M059J (cell line): ENCODE measurements around the gene ZNF613. TPM values are rescaled to one million over a fixed set of nuclear protein-coding genes. Genes with fewer than 3 reads are reported as not detected.
"Not testable (repeated sequence)": the region's sequence is repeated elsewhere in the genome, so short reads cannot be mapped to it uniquely, and the experiment has no call there.

Experiments used
- DNase-seq: peaks from one replicate; pipeline ENCODE4 v3.0.0-alpha.2; 2012; ENCODE audit warnings: low read depth
- total RNA-seq: library from RNA; depleted of rRNA; stranded (reverse); fragments of >200 nt; shearing (Covaris generic); gene quantifications from 2 replicates; pipeline ENCODE4 v1.2.3, GENCODE V29; 2014

The ZNF613 gene
- total RNA-seq, 1 experiment from 2014 or later = 8.1 TPM

DNA sequence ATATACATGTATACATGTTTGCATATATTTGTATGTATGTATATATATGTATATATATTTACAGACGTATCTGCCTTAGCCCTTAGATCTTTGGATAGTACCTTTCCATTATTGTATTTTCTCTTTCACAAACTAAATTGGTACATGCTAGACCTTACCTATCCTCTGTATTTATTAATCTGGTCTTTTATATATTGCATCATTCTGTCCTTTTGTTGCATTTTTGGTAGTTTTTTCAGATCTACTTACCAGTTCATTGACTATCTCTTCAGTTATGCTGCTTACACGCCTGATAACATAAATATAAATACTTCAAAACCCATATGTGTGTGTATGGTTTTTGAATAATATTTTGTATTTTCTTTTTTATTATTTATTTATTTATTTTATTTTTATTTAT, 11.7 kb downstream of the ZNF613 start:
- DNase-seq = no peak

DNA sequence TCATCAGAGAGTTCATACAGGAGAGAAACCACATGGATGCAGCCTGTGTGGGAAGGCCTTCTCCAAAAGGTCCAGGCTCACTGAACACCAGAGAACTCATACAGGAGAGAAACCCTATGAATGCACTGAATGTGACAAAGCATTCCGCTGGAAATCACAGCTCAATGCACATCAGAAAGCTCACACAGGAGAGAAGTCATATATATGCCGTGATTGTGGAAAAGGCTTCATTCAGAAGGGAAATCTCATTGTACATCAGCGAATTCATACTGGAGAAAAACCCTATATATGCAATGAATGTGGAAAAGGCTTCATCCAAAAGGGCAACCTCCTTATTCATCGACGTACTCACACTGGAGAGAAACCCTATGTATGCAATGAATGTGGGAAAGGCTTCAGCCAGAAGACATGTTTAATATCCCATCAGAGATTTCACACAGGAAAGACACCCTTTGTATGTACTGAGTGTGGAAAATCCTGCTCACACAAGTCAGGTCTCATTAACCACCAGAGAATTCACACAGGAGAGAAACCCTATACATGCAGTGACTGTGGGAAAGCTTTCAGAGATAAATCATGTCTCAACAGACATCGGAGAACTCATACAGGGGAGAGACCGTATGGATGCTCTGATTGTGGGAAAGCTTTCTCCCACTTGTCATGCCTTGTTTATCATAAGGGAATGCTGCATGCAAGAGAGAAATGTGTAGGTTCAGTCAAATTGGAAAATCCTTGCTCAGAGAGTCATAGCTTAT, 17.7 kb downstream of the ZNF613 start:
- DNase-seq = no peak

DNA sequence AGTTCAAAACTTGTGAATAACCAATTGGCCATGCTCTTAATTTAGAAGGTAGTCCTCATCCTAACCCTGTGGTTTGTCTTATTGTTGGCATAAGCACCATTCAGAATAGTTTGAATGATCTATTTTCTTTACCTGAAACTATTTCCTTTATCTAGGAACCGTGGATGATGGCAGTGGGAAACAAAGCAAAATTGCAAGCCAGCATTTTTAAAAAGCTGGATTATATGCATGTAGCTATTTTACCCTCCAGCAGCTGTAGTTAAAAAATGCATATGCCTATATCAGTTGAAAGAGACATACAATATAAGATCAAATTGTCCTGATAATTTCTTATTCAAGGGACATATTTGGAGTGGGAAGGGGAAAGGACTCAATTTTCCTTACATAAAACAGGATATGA, 19.3 kb downstream of the ZNF613 start:
- no peak for DNase-seq

DNA sequence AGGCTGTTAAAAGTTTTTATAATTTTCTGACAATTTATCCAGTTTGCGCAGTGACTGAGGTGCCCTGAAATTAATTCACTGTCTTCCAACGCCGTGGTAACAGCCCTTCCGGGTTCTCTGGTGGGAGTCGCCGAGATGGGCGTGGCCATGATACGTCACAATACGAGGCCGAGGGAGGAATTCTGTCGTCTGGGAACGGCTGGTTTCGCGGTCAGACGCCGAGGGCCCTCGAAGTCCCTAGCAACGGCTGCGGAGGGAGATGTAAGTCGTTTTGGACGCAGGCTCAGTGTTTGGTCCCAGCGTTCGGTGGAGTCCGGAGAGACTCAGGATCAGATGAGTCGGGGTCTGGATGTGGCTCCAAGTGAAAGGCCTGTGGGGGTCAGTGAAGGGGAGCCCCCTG, 21.7 kb downstream of the ZNF613 start:
- DNase-seq = no peak

DNA sequence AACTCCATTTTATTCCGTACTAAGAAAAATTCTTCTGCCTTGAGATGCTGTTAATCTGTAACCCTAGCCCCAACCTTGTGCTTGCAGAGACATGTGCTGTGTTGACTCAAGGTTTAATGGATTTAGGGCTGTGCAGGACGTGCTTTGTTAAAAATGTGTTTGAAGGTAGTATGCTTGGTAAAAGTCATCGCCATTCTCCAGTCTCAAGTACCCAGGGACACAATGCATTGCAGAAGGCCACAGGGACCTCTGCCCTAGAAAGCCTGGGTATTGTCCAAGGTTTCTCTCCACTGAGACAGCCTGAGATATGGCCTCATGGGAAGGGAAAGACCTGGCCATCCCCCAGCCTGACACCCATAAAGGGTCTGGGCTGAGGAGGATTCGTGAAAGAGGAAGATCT, 30.6 kb downstream of the ZNF613 start:
- not testable (repeated sequence) for DNase-seq

DNA sequence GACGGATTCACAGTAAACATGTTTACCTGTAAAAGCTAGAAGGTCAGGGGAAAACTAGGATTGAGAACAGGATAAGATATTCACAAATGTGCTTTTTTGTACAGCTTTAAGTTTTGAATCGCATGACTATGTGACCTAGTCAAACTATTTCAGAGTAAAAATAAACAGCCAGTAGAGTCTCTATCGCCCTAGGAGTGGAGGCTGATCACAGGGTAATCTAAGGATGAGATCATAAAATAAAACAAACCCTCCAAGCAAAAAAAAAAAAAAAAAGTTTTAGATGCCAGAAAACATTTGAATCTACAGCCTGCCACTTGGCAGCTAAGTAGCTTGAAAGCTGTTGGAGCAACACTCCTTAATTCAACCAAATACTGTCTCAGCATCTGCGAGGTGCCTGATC, 32.5 kb downstream of the ZNF613 start:
- DNase-seq = no peak

DNA sequence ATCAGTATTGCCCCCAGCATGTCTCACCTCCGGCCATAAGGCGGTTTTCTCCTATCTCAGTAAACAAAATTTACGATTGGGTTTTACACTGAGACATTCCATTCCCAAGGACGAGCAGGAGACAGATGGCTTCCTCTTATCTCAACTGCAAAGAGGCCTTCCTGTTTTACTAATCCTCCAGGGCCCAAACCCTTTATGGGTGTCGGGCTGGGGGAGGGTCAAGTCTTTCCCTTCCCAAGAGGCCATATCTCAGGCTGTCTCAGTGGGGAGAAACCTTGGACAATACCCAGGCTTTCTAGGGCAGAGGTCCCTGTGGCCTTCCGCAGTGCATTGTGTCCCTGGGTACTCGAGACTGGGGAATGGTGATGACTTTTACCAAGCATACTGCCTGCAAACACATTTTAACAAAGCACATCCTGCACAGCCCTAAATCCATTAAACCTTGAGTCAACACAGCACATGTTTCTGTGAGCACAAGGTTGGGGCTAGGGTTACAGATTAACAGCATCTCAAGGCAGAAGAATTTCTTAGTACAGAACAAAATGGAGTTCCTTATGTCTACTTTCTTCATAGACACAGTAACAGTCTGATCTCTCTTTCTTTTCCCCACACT, 33.5 kb downstream of the ZNF613 start:
- not testable (repeated sequence) for DNase-seq

DNA sequence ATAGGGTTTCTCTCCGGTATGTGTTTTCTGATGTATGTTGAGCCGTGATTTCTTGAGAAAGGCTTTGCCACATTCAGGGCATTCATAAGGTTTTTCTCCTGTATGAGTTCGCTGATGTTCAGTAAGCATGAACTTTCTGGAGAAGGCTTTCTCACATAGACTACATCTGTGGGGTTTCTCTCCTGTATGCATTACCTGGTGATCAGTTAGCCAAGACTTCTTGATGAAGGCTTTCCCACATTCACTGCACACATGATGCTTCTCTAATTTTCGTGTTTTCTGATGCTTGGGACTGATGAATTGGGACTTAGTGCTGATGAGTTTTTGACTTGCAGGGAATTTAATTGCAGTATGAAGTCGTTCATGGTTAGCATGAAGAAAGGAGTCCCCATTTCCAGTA, 38.3 kb downstream of the ZNF613 start:
- no peak for DNase-seq

DNA sequence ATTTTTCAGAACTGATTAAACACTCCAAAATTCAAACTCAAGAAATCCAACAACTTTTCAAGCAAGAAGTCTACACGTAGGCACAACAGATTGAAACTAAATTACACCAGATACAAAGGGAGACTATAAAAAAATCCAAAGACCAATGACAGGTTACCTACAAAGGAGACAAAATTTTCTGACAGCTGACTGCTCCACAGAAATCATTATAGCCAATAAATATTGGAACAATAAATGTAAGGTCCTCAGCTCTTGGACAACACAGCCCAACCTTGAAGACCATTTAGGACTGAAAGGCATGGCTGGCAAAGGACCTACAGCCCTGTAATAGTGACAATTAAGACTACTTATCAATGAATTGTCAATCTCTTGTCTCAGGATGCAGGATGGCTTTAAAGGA, 43.4 kb downstream of the ZNF613 start:
- no peak for DNase-seq

DNA sequence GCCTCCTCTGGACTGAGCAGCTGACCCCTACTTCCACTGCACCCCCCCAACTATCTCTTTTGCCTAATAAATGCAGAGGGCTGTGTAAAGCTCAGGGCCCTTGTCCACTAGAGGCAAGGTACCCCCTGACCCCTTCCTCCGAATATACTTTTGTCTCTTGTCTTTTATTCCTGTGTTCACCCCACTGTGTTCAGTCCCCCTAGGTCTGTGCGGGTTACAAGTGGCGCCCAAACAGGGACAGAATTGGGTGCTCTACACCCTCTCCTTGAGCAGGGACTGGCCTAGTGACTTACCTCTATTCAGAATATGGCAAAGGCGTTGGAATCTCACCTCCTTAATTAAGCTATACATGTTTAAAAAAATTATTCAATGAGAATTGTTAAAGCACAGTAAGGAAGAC, 44.4 kb downstream of the ZNF613 start:
- DNase-seq = peak; percentile 22

DNA sequence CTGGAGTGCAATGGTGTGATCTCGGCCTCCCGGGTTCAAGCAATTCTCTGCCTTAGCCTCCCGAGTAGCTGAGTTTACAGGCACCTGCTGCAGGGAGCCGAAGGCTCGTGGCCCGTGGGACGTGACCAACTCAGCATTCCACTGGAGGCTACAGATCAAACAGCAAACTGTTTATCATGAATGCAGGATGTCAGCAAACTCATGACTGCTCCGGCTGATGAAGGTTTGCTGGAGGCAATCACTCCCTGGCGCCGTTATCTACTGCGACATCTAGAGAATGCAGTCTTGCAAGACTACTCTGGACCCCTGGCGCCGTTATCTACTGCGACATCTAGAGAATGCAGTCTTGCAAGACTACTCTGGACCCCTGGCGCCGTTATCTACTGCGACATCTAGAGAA, 48.5 kb downstream of the ZNF613 start:
- DNase-seq = not testable (repeated sequence)

DNA sequence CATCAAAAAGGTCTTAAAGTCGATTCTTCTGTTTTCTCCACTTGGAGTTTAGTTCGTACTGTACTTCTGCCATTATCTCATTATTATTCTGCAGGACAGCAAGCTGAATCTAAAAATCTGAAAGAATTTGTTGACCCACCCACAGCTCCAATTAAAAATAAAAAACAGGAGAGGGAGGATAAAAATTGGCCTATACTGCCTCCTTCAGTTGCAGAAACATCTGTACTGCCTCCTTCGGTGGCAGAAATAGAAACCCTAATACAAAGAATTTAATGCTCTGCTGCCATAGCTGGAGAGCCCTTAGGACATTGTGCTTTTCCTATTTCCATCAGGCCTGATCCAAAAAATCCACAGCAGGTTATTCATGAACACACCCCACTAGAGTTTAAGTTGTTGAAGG, 49.6 kb downstream of the ZNF613 start:
- DNase-seq = no peak

DNA sequence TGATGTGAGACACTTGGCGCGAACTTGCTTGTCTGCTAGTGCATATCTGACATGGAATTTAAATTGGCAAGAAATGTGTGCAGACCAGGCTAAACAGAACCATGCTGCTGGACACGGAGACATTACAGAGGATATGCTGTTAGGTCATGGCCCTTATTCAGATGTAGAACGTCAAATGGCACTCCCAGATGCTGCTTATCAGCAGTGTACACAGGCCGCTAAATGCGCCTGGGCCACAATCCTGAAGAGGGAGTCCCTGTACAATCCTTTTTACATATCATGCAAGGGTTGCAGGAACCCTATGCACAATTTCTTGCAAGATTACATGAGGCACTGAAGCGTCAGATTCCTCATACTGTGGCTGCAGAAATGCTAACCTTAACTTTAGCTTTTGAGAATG, 50.1 kb downstream of the ZNF613 start:
- no peak for DNase-seq

DNA sequence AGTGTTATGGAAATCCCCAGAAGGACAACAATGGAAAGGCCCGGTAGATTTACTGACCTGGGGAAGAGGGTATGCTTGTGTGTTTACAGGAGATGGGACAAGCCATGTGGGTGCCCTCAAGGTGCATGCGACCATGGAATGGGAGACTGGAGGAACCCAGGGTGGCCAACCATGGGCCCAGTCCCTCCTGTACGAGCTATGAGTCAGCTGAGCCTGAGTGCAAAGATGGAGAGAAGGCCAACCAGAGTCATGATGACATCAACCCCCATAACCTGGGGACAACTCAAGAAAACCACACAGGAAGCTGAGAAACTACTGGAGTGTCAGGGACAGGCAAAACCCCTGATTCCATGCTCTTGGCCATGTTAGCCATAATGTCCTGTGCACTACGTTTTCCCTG, 51.6 kb downstream of the ZNF613 start:
- DNase-seq = peak; percentile 29

DNA sequence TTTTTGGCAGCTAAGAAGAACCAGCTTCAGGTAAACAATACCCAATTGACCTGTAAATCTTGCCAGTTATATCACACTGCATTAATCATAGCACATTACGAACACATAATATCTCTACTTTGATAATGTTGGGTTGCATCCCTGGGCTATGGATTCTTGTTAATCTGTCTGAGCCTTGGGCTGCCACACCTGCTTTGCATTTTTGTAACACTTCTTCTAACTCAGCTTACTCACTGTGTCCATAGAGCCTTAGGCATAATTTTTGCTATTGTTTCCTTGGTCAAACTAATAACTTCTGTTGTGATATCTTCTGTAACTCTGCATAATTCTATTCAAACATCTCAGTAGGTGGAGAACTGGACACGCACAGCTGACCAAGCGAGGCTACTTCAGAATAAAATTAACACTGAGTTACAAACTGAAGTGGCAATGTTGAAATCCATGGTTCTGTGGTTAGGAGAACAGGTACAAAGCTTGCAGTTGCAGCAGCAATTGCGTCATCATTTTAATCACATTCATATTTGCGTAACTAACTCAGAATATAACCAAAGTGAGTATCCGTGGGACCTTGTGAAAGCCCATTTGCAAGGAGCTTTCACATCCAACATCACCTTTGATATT, 53.0 kb downstream of the ZNF613 start:
- DNase-seq = no peak

DNA sequence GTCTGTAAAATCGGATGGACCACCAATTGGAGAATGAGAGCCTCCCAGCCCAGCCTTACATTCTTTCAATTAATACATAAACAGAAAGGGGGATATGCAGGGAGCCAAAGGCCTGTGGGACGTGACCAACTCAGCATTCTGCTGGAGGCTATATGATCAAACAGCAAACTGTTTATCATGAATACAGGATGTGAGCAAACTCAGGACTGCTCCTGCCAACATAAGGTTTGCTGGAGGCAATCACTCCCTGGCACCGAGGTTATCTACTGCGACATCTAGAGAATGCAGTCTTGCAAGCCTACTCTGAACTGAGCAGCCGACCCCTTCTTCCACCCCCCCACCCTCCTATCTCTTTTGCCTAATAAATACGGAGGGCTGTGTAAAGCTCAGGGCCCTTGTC, 53.7 kb downstream of the ZNF613 start:
- DNase-seq = not testable (repeated sequence)

DNA sequence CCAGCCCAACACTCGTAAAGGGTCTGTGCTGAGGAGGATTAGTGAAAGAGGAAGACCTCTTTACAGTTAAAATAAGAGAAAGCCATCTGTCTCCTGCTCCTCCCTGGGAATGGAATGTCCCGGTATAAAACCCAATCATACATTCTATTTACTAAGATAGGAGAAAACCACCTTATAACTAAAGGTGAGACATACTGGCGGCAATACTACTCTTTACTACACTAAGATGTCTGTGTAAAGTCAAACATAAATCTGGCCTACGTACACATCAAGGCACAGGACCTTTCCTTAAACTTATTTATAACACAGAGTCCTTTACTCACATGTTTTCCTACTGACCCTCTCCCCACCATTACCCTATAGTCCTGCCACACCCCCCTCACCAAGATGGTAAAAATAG, 56.1 kb downstream of the ZNF613 start:
- no peak for DNase-seq

DNA sequence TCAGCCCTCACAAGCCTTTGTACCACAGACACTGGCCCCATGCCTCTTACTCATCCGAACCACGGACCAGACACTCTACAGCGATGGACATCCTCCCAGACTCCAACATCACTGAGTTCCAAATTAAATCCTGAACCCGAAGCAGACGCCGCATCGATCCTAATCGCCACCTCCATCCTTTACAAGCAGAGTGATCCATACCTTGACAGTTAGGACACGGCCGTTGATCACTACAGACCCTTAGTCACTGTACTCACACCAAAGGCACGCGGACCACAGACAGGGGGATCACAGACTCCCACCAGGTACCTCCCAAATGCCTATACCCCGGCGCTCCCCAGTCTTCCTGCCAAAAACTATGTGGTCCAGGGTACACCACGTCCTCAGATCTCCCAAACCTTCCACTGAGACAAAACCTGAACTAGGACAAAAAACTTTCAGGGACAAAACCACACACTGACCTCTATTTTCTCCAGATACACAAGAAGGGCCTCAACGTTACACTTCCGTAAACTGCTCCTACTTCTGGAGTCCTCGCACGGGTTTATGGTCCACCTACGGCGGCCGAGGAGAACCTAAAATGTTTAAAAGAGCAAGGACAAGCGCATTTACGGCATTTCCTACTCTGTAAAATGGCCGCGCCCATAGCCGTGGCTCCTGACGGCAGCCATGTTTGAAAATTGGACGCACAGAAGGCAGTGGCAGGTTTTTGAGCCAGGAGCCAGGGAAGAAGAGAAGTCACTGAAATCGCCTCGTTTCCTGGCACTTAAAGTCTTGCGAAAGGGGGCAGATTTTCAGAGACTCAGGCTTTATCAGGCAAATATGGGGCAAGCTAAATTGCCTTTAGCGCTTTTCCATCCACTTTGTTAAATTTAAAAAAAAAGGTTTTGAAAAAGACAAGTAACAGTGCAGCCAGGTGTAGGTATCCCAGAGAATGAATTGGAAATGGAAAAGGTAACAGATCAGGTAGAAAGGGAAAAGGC, 59.3 kb downstream of the ZNF613 start, which contains the start of gene ZNF350:
ZNF350 (minus strand) TSS at position 532 of the 983 bp plus-strand sequence. CDS start 12,480 bp downstream, outside the sequence.
- DNase-seq = peak; percentile 94

DNA sequence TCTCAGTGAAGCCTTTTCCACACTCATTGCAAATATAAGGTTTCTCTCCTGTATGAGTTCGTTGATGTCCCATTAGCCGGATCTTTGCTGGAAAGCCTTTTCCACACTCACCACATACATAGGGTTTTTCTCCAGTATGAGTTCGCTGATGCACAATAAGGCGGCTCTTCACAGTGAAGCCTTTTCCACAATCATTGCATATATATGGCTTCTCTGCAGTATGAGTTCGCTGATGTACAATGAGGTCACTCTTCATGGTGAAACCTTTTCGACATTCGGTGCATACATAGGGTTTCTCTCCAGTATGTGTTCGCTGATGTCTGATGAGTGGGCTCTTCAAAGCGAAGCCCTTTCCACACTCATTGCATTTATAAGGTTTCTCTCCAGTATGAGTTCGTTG, 66.2 kb downstream of the ZNF613 start:
- DNase-seq = no peak

DNA sequence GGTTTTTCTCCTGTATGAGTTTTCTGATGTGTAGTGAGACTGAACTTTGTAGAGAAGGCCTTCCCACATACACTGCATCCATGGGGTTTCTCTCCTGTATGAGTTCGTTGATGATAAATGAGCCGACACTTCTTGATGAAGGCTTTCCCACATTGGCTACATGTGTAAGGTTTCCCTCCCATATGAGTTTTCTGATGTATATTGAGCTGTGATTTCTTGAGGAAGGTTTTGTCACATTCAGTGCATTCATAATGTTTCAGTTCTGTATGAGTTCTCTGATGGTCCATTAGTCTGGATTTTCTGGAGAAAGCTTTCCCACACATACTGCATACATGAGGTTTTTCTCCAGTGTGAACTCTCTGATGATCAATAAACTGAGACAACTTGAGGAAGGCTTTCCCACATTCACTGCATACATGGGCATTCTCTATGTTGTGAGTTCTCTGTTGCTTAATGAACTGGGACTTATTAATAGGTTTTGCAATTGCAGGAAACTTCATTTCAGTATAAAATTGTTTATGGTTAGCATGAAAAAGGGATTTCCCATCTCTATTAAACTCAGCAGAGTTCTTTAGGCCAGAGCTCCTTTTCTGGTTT, 66.9 kb downstream of the ZNF613 start:
- no peak for DNase-seq
